Measurements from ENCODE around the gene NEURL4. TPM values are rescaled to one million over a fixed set of nuclear protein-coding genes. Genes with fewer than 3 reads are reported as not detected.
A peak's percentile ranks its signal among the peaks of the same experiment; 100 is the strongest.
"Not testable (repeated sequence)": the region's sequence is repeated elsewhere in the genome, so short reads cannot be mapped to it uniquely, and the experiment has no call there.

Gene NEURL4
- 22.6 TPM for total RNA-seq

GRCh38 chr17:7328840-7329373, at the start of gene NEURL4:
Gene NEURL4, minus strand, starts transcription at chr17:7329335. Its CDS starts 23 bp downstream, at chr17:7329312.
- Histone ChIP-seq H3K27me3 (no peaks in the 10 kb centered on the region), H3K9me3 (no peaks in the 10 kb centered on the region), H3K27ac (peak within 1 kb of the TSS; percentile 82), H3K4me3 (peak within 1 kb of the TSS; percentile 70 to 99), H3K36me3 (peaks cover 0 to 15% of the 10 kb centered on the region in 2 donors), H3K4me1 (peaks cover 22% of the 10 kb centered on the region)
- TF ChIP-seq POLR2AphosphoS5 (IDR thresholded peaks at IDR 0.05; ENCODE audit: insufficient read depth in 1 of 2, low read depth in 1 of 2): no peak
- TF ChIP-seq POLR2A (IDR thresholded peaks at IDR 0.05): no peak
- no peak for TF ChIP-seq CTCF (IDR thresholded peaks at IDR 0.05)
- DNase-seq (ENCODE audit: extremely low spot score in 2 of 2): no peak
- intact Hi-C loops (cut with DNase I): no loop called here

GRCh38 chr17:7374353-7374752, 45.2 kb upstream of the NEURL4 start:
- Histone ChIP-seq H3K9me3 (no peaks in the 10 kb centered on the region), H3K4me1 (no peaks in the 10 kb centered on the region), H3K27me3 (no peaks in the 10 kb centered on the region), H3K4me3 (no peak overlapping the region), H3K36me3 (no peaks in the 10 kb centered on the region), H3K27ac (no peak overlapping the region)
- TF ChIP-seq POLR2AphosphoS5 (IDR thresholded peaks at IDR 0.05; ENCODE audit: insufficient read depth in 1 of 2, low read depth in 1 of 2) (no peak), POLR2A (IDR thresholded peaks at IDR 0.05) (no peak), CTCF (IDR thresholded peaks at IDR 0.05) (no peak)
- no peak for DNase-seq (ENCODE audit: extremely low spot score in 2 of 2)
- intact Hi-C loops (cut with DNase I): no loop called here

- TF ChIP-seq POLR2AphosphoS5 (IDR thresholded peaks at IDR 0.05; ENCODE audit: insufficient read depth in 1 of 2, low read depth in 1 of 2) (no peak), POLR2A (IDR thresholded peaks at IDR 0.05) (no peak), CTCF (IDR thresholded peaks at IDR 0.05) (no peak)
- Histone ChIP-seq H3K36me3 (no peaks in the 10 kb centered on the region), H3K27me3 (no peaks in the 10 kb centered on the region), H3K4me1 (no peaks in the 10 kb centered on the region), H3K9me3 (no peaks in the 10 kb centered on the region), H3K4me3 (no peak overlapping the region), H3K27ac (no peak overlapping the region)
- DNase-seq (ENCODE audit: extremely low spot score in 2 of 2): no peak
- intact Hi-C loops (cut with DNase I): no loop called here
These were observed 41.7 kb upstream of the NEURL4 start for GRCh38 chr17:7370853-7371252.

- H3K9me3 ChIP-seq: no peaks in the 10 kb centered on the region
- no peaks in the 10 kb centered on the region for H3K36me3 ChIP-seq
- TF ChIP-seq CTCF (IDR thresholded peaks at IDR 0.05) (no peak), POLR2AphosphoS5 (IDR thresholded peaks at IDR 0.05; ENCODE audit: insufficient read depth in 1 of 2, low read depth in 1 of 2) (no peak), POLR2A (IDR thresholded peaks at IDR 0.05) (no peak)
- H3K27ac ChIP-seq: no peak overlapping the region
- no peaks in the 10 kb centered on the region for H3K27me3 ChIP-seq
- no peak overlapping the region for H3K4me3 ChIP-seq
- intact Hi-C loops (cut with DNase I): no loop called here
- H3K4me1 ChIP-seq: no peaks in the 10 kb centered on the region
- DNase-seq (ENCODE audit: extremely low spot score in 2 of 2): no peak
These were observed 40.7 kb upstream of the NEURL4 start for GRCh38 chr17:7369825-7370224.

- intact Hi-C loops (cut with DNase I); H3K4me1 ChIP-seq; H3K27ac ChIP-seq; H3K27me3 ChIP-seq; DNase-seq (ENCODE audit: extremely low spot score in 2 of 2); H3K4me3 ChIP-seq; H3K9me3 ChIP-seq; H3K36me3 ChIP-seq: not testable (repeated sequence)
These were observed 39.5 kb upstream of the NEURL4 start for GRCh38 chr17:7368599-7368994.
